ENCODE data around the gene CKAP4.
"Not testable (repeated sequence)": the region's sequence is repeated elsewhere in the genome, so short reads cannot be mapped to it uniquely, and the experiment has no call there.

The CKAP4 gene, protein sequence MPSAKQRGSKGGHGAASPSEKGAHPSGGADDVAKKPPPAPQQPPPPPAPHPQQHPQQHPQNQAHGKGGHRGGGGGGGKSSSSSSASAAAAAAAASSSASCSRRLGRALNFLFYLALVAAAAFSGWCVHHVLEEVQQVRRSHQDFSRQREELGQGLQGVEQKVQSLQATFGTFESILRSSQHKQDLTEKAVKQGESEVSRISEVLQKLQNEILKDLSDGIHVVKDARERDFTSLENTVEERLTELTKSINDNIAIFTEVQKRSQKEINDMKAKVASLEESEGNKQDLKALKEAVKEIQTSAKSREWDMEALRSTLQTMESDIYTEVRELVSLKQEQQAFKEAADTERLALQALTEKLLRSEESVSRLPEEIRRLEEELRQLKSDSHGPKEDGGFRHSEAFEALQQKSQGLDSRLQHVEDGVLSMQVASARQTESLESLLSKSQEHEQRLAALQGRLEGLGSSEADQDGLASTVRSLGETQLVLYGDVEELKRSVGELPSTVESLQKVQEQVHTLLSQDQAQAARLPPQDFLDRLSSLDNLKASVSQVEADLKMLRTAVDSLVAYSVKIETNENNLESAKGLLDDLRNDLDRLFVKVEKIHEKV

DNA sequence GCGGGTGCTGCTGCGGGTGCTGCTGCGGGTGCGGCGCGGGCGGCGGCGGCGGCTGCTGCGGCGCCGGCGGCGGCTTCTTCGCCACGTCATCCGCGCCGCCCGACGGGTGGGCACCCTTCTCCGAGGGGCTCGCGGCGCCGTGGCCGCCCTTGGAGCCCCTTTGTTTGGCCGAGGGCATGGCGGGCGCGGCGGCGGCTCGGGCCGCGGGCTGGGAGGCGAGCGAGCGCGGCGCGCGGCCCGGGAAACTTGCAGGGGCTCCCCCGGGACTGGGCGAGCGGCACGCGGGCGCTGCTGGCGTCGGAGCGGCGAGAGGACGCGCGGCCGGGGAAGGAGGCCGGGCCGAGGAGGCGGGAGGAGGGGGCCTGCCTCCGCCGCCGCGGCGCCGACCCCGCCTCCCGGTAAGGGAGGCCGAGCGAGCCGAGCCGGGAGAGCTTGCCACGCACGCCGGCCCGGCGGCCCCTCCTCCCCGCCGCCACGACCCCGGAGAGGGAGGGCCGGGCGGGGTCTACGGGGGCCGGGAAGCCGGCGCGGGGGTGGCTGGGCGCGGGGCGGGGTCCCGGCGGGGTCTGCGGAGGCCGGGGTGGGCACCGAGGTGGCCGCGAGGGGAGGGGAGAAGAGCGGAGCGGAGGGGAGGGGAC, at the start of gene CKAP4:
TSS of gene CKAP4 (minus strand) at position 347 of the 638 bp plus-strand sequence. CDS start at position 178, 169 bp downstream.
- peak; percentile 71 for DNase-seq

DNA sequence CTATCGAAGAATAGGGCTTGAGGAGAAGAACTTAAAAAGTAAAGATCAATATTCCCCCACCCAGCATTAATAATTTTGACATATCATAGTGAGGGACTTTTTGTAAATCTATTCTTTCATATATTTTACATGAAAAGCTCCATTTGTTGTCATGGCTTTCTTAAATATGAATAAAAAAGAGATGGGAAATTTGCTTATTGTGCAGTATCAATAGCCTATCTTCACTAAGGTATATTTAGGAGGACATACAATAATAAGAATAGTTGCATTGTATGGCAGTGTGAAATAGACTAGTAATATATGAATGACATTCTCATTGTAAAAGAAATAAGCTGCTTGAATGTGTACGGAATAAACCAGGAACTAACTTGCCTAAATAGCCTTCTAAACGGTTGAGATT, 49.3 kb upstream of the CKAP4 start:
- no peak for DNase-seq

DNA sequence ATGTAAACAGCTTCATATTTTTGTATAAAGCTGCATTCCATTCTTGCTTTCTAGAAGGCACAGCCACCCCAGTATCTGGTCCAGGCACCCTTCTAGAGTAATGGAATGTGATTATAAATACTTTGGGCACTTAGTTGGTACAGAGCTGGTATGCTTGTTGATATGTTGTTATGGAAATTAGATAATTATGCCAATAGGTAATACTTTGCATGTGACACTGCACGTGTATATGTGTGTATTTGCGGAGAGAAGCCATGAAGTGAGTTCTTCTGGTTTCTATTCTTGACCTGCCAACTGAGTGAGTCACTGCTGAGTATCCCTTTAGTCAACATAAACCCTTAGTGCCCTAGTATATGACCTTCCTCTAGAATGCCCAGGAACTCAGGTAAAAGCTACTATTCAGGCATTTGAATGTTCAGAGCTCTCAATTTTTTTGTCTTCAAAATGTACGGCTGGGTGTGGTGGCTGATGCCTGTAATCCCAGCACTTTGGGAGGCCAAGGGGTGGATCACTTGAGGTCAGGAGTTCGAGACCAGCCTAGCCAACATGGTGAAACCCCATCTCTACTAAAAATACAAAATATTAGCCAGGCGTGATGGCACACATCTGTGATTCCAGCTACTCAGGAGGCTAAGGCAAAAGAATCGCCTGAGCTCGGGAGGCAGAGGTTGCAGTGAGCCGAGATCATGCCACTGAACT, 48.5 kb upstream of the CKAP4 start:
- DNase-seq, result no peak

DNA sequence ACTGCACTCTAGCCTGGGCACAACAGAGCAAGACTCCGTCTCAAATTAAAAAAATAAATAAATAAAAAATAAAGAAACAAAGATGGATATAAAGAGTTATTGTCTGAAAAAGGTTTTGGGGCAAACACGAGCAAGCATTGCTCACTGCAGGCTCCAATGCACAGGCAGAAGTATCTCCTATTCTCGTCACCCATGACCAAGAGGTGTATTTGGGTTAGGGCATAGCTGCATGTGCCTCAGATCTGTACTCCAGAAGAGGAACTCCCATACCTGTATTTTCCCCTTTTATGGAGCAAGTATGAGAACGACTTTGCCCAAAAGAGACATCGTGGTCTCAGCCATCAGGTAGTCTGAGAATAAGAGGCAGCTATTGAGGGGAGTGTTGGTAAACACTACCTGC, 44.5 kb upstream of the CKAP4 start:
- DNase-seq, result no peak

DNA sequence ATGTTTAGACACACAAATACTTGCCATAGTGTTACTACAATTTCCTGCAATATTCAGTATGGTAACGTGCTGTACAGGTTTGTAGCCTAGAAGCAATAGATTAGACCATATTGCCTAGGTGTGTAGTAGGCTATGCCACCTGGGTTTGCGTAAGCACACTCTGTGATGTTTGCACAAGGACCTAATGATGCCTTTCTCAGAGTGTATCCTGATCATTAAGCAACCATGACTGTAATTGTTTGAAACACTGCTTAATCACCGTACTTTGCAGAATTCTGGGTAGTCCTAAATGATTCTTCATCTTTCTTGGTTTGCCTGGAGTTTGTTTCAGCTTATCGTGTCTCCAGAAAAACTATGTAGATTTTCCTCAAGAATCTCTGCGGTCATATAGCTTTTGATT, 43.5 kb upstream of the CKAP4 start:
- no peak for DNase-seq

DNA sequence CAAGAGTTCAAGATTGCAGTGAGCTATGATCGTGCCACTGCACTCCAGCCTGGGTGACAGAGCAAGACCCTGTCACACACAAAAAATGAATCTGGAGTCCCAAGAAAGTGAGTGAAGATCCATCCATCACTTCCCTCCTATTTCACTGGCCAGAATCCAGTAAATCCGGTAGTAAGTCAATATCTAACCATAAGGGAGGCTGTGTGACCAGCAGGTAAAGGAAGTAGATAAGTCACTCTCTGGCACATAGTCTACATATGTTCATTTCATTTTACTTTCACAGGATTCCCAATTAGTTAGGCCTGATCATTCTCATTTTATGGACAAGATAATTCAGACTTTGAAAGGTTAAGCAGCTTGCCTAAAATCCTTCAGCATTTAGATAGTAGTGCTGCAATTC, 42.8 kb upstream of the CKAP4 start:
- DNase-seq, result no peak

DNA sequence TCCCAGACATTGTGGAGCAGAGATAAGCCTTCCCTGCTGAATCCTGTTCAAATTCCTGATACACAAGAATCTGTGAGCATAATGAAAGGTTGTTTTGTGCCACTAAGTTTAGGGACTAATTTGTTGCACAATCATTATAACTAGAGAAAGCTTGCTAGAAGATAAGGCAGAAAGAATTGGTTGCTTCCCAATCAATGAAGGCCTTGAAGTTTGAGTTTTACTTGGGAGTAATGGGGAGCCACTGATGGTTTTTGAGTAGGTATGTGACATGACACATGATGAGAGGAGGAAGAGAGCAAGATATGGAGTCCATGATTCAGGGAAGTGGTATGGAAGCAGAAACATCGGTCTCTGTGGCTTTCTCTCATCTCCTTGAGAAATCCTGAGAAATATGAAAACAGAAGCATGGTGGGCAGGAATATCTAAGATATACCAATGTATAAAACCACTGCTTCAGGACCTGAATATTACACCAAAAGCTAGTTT, 41.4 kb upstream of the CKAP4 start:
- DNase-seq, result no peak

DNA sequence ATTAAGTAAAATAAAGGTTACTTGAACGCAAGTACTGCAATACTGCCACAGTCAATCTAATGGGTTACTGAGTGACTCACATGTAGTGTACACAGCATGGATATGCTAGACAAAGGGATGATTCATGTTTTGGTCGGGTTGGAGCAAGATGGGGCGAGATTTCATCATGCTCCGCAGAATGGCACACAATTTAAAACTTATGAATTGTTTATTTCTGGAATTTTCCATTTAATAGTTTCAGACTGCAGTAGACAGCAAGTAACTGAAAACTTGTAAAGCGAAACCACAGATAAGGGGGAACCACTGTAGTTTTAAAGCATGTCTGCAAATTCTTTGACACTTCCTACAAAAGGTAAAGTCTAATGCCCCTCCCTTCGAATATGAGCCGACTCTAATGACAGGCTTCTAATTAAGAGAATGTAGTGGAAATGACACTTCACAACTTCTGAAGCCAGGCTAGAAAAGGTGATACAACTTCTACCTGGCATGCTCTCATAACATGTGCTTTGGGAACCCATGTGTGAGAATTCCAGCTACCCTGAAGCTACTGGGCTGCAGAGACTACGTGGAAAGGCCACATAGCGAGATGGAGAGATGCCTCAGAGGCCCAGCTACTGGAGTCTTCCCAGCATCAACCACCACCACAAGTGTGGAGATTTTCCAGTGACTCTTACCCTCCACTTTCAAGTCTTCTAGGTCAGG, 40.8 kb upstream of the CKAP4 start:
- peak; percentile 48 for DNase-seq

DNA sequence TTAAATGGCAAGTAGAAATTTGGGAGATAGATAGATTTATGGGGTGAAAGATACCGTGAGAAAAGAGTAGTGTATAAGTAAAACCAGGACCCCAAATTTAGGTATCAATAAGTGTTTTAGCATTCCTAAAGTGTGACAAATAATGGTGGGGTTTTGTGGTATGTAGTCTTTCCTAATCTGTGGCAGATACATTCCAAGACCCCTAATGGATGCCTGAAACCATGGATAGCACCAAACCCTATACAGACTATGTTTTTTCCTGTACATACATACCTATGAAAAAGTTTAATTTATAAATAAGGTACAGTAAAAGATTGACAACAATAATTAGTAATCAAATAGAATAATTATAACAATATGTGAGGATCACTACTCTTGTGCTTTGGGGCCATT, 40.3 kb upstream of the CKAP4 start:
- no peak for DNase-seq

DNA sequence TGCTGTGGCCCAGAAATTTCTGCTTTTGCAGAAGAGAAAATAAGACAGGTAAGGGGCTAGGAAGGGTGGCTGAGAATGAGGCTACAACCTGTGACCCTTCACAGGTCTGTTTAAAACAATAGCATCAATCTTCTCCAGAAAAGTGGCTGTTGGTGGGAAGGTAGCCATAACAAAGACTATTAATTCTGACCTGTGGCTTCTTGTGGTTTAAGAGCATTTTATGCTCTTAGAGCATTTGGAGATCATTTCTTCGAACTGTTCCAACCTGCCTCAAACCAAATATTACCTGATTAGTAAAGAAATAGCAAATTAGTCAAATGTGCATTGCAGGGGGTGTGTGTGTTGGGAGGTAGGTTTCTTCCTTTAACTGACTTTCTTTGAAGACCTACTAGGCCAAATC, 39.5 kb upstream of the CKAP4 start:
- DNase-seq, result no peak

DNA sequence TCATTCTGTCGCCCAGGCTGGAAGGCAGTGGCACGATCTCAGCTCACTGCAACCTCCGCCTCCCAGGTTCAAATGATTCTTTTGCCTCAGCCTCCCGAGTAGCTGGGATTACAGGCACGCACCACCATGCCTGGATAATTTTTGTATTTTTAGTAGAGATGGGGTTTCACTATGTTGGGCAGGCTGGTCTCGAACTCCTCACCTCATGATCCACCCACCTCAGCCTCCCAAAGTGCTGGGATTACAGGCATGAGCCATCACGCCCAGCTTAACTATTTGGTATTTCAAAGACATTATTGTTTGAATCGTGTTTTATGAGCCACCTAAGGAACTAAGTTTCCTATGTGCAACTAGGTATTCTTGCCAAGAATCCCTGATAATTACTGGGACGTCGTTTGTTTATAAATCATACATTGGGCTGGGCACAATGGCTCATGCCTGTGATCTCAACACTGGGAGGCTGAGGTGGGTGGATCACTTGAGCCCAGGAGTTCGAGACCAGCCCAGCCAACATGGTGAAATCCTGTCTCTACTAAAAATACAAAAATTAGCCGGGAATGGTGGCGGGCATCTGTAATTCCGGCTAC, 38.8 kb upstream of the CKAP4 start:
- DNase-seq, result not testable (repeated sequence)

DNA sequence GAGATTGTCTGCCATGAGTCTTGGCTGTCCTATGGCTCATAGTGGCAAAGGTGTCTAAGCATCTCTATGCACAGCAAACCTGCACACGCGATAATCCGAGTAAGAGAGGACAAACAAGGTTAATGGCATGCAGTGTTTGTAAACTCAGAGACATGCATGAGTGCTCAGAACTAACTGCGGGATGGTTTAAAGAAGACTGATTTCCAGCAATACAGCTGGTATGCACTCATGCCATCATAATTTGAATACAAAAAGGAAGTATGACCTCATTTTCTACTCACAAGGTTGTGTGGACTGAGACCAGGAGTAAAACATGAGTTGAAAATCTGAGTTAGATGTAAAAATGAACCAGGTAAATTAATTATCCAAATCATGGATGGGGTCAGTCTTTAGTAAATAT, 38.2 kb upstream of the CKAP4 start:
- no peak for DNase-seq

DNA sequence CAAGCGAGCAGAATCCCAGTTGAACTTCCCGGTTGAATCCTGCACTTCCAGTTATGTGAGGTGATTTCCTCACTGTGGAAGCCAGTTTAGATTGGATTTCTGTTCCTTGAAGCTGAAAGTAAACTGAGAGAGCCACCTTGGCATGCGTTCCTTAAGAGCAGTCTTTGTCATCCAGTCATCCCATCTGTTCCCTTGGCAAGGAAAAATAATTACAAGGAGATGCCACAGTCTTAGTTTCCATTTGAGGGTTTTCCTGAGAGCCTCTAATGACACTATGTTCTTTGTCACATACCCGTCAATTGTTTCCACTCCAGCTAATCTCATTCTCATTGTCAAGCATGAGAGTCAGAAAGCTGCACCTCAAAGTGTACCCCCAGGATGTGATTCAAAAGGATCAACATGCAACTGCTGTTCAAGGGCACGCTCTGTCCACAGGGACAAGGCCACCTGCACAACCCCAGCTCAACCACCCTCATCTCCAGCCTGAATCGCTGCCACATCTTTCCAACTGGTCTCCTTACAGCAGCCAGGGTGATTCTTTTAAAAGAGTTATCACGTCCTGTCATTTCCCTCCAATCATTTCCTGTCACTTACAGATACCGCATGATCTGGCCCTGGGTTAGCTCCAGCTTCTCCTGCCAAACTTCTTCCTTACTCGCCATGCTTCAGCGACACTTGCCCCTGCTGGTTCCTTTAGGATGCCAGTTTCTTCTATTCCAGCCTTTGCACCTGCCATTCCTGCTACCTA, 36.7 kb upstream of the CKAP4 start:
- no peak for DNase-seq

DNA sequence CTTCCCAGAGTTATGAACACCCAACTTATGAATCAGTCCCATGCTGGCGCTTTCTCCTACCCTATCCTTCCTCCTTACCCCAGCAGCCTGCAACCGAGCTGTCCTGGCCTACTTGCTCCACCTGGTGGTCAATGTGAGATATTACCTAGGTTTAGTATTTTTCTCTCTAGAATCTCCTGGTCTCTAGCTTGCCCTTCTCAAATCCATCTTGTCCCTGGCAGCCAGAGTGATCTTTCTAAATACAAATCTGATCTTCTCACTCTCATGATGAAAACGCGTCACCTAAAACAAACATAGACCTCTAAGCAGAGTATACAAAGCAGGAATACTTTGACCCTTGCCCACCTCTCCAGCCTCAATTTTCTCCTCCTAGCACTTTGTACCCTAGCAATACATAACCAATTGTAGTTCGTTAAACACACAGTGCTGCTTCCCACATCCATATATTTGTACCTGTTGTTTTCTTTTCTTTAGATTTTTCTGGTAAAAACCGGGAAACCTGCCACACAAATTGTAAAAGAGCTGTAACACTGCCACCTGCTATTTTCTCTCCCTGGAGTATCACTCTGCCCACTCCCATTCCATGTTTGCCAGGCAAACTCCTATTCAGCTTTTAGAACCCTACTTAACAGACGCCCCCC, 34.8 kb upstream of the CKAP4 start:
- peak; percentile 51 for DNase-seq

DNA sequence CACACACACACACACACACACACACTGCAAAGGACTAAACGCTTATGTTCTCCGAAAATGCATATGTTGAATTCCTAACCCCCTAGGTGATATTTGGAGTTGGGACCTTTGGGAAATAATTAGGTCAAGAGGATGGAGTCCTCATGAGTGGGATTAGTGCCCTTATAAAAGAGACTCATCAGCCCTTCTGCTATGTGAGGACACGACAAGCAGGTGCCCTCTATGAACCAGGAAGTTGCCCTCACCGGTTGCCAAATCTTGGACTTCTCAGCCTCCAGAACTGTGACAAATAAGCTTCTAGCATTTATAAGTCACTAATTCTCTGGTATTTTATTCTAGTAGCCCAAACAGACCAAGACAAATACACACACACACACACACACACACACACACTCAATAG, 34.0 kb upstream of the CKAP4 start:
- no peak for DNase-seq

DNA sequence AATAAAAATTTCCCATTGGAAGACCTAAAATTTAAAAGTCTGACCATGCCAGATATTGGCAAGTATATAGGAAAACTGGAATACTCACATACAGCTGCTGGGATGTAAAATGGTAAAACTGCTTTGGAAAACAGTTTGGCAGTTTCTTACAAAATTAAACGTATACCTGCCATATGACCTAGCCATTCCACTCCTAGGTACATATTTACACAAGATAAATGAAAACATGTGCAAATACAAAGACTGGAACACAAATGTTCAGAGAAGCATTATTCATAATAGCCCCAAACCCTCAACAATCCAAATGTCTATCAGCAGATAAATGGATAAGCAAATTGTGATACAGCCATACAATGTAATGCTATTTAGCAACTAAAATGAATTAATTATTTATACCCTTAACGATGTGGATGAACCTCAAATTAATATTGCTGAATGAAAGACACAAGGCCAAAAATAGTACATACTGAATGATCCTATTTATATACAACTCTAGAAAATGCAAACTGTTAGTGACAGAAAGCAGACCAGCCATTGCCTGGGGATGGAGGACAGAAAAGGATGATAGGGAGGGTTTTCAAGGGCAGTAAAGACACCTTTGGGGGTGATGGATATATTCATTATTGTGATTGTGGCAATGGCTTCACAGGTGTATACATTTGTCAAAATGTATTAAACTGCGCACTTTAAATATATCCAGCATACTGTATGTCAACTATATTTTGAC, 33.4 kb upstream of the CKAP4 start:
- no peak for DNase-seq

DNA sequence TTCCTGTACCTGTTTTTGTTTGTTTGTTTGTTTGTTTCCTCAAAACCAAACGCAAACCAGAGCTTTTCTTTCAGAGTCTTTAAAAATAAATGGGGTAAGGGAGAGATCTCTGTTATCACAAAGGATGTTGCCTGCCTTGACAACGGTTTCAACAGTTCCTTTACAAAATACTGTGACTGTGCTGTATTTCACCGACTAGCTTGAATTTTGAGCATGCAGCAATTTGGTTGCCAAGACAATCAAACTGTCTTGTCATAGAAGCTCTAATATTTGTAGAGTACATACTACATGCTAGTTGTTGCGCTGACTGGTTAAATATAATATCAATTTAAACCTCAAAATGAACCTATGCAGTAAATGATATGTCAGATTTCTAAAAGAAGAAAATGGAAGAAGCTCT, 32.3 kb upstream of the CKAP4 start:
- DNase-seq, result no peak

DNA sequence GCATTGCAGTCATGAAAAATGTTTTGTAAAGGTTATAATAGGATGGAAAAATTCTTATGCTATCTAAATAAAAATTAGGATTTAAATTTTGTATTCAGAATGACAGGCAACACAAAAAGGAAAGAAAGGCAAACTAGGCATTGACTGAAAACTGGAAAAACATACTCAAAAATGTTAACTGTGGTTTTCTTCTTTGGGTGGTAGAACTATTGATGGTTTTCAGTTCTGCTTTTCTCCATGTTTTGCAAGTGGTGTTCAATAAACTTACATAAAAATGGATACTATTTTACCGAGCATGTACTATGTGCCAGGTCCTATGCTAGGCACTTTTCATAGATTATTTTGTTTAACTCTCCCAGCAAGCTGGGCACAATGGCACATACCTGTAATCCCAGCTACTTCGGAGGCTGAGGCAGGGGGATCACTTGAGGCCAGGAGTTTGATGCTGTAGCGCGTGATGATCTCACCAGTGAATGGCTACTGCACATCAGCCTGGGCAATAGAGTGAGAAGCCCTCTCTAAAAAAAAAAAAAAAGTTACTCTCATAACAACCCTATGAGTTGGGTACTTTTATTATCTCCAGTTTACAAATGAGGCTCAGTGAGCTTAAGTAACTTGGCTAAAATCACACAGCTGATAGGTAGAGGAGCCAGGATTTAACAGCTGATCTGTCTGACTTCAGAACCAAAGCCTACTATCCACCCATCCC, 28.4 kb upstream of the CKAP4 start:
- no peak for DNase-seq

DNA sequence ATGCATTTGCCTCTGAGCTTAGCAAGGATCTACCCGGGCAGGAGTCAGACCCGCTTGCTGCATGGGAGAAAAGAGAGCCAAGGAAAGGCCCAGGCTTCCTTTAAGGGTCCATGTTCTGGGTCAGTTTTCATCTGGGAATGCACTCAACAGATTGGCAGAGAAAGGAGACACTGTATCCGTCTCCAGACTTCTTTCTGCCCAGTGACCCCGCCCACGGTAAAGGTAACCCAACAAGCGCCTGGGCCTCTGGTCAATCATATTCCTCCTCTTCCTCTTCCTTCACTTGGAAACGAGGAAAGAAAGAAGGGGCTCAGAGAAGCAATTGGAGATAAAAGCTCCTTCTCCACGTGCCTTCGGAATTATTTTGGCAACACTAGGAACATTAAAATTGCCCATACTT, 27.6 kb upstream of the CKAP4 start:
- DNase-seq, result no peak
